ENCODE data around the gene URM1.

The URM1 gene

DNA sequence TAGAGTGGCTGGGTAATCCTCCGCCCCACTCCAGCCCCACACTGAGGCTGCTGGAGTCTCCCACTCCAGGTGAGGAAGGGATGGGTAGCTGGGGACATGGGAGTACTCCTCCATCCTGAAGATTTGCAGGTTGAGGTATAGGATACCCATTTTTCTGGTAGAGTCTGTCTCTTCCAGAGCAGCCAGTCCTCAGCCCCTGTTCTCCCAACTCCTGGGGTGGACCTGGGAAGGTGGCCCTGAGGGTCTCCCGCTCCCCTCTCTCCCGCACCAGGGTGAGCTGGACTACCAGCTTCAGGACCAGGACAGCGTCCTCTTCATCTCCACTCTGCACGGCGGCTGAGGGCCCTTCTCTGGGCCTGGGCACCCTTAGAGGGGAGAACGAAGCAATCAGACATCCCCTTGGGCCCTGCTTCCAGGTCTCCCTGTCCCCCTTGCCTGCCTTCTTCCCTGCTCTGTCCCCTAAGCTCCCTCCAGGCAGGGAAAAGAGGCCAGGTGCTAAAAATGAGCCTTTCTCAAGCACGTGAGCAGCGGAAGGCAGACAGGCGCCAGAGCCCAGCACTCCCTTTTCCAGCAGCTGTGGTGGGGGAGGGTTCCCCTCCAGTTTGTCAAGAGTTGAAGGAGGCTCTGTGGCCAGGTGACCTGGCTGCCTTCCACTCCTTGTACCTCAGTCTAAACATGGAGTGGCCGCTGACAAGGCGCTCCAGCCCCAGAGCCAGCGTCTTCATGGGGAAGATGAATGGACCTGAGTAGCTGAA is 18.4 kb downstream of the URM1 start:
- Mint-ChIP-seq H3K9me3 (no peaks in the 10 kb centered on the region), H3K4me3 (no peak overlapping the region), H3K27ac (no peak overlapping the region), H3K4me1 (ENCODE audit: low read depth) (no peaks in the 10 kb centered on the region), H3K36me3 (ENCODE audit: low read depth) (peaks cover 25% of the 10 kb centered on the region), H3K27me3 (no peaks in the 10 kb centered on the region)

DNA sequence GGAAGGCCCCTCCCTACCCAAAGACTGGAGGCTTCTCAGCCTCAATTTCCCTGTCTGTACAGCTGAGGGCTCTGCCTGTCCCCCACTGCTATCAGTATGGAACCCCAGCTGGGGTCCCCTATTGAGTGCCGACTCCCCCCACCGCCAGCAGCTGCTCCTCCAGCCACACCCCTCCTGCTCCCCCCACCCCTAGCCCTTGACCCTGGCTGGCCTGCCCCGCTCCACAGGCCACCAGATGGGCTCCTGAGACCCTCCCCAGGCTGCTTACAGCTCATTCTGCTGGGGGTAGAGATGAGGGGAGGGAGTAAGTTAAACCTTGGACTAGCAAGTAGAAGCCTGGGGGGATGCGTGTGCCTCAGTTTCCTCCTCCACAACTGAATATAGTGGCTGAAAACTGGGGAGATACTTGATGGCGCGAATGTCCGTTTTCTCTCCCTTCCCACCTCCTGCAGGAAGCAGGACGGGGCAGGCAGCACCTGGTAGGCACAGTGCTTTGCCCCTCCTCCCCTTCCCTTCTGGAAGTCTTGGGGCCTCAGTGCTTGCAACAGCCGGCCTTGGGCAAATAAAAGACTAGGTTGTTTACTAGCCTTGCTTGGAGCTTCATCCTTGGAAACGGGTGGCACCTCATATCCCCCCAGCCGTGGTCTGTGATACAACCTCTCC is 19.1 kb downstream of the URM1 start:
- H3K36me3 Mint-ChIP-seq (ENCODE audit: low read depth), result peaks cover 18% of the 10 kb centered on the region

DNA sequence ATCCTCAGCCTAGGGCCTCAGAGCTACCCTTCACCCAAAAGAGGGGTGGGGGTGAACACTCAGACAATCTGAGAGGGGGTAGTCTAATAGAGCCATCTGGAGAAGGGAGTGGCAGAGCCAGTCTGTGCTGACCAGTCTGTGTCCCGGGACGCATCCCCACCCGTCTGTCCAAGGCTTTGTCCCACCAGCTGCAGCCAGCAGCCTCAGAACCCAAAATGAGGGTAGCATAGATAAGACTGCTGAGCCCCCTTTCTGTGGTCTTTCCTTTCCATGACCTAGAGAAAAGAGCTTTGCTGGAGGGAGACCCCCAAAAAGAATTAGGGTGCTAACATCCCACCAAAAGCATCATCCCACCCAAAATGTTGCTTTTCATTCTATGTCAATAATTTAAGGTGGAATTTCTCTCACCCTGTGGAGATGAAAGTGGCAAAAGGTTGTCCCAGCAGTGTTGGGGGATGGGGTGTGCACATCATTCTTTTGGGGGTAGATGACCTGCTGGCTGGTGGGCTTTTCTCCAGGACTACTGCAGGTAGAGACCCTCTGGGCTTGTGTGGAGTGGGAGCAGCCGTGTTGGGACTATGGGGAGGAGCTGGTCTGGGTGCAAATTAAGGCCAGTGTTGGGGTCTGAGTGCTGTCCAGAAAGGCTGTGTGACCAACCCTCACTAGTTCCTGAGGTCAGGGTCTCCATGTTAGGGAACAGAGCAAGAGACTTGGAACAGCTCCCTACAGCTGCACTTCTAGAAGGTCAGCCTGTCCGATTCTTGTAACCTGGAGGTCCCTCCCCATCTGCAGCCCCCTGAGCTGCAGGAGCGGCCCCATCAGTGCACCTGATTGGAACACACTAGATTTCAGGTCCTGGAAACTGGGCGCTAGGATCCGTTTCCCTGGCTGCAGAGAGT is 19.9 kb downstream of the URM1 start:
- Mint-ChIP-seq H3K4me3 (no peak overlapping the region), H3K36me3 (ENCODE audit: low read depth) (peaks cover 17% of the 10 kb centered on the region), H3K27me3 (no peaks in the 10 kb centered on the region), H3K27ac (no peak overlapping the region), H3K4me1 (ENCODE audit: low read depth) (no peaks in the 10 kb centered on the region), H3K9me3 (no peaks in the 10 kb centered on the region)

More for the DNA sequence above, 19.1 kb downstream of the URM1 start:
- Mint-ChIP-seq H3K4me3 (no peak overlapping the region), H3K27me3 (no peaks in the 10 kb centered on the region), H3K9me3 (no peaks in the 10 kb centered on the region), H3K27ac (no peak overlapping the region), H3K4me1 (ENCODE audit: low read depth) (no peaks in the 10 kb centered on the region)

DNA sequence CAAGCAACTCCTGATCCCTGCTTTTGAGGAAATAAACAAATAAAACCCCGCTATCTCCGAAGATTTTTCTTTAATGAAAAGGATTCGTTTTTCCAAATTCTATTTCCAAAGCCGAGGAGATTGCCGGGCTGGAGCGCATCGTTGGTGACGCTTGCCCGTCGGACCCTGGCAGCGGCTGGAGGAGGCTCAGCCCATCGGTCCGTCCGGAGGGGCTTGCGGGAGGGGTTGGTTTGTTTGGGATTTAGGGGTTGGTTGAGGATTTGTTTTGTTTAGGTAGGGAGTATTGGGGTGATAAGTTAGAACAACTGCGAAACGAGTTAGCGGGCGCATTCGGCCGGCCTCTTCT is 20.8 kb downstream of the URM1 start:
- Mint-ChIP-seq H3K36me3 (ENCODE audit: low read depth) (peaks cover 17% of the 10 kb centered on the region), H3K4me3 (no peak overlapping the region), H3K9me3 (no peaks in the 10 kb centered on the region), H3K27ac (no peak overlapping the region), H3K4me1 (ENCODE audit: low read depth) (no peaks in the 10 kb centered on the region), H3K27me3 (peaks cover 3% of the 10 kb centered on the region)

DNA sequence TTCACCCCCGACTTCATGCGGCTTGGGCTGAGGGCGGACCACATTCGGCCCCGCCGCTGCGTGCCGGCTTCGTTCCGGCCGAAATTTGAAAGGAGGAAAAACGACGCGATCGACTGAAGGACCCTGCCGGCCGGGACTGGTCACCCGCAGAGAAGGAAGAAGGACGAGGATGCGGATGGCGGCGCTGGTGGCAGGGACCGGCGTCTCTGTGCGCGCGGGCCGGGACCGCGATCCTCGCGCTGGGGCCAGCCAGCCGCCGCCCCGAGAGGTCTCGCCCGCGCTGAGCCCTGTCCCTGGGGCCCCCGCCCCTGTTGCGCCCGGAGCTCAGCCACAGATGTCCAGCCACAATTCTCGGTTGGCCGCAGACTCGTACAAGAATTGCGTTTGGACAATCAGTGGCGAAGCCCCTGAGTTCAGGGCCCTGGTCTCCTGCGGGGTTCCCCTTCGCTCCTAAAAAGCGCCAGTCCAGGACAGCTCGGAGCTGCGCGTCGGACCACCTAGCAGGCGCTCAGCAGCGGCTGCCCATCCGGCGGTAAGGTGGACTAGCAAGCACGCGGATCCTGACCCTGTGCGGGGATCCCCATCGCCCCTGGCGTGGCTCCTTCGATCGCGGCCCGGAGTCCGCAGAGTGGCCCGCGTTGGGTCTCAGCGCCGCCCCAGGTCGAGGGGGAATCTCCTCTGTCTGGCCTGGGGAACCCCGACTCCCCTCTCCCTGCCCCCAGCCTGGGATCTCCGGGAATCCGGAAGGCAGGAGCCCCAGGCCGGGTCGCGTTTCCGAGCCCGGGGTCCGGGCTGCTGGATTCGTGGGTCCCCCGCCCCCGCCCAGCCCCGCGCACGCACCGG is 21.3 kb downstream of the URM1 start:
- no peaks in the 10 kb centered on the region for H3K4me1 Mint-ChIP-seq (ENCODE audit: low read depth)
- peaks cover 7% of the 10 kb centered on the region for H3K27me3 Mint-ChIP-seq
- no peaks in the 10 kb centered on the region for H3K9me3 Mint-ChIP-seq
- no peak overlapping the region for H3K27ac Mint-ChIP-seq
- no peak overlapping the region for H3K4me3 Mint-ChIP-seq
- H3K36me3 Mint-ChIP-seq (ENCODE audit: low read depth), result peaks cover 16% of the 10 kb centered on the region

DNA sequence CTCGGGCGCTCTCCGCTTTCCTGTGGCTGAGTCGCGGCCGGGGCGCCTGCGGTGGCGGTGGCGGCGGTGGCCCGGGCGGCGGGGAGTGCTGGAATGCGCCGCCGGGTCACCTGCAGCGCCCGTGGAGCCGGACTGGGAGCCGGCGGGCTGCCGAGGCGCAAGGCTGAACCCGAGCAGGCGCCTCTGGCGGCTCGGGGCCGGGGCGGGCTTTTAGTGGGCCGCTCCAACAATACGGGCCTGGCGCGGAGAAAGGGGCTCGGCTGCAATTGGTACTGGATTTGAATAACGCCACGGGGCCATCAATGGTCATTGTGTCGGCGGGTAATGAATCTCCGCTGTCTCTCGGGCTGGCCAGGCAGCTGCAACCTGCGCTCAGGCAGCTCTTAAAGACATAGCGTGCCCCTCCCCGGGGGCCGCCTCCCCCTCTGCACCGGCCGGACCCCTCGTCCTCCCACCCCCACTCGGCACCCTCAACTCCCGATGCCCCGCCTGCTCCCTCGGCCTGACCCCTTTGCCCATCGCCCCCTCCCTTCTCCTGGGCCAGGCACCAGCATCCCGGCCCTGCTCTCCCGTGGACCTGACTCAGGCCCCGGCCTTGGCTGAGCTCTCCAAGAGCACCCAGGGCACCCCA is 22.1 kb downstream of the URM1 start:
- no peak overlapping the region for H3K4me3 Mint-ChIP-seq
- H3K27me3 Mint-ChIP-seq, result peaks cover 12% of the 10 kb centered on the region
- no peak overlapping the region for H3K27ac Mint-ChIP-seq
- H3K4me1 Mint-ChIP-seq (ENCODE audit: low read depth), result no peaks in the 10 kb centered on the region
- no peaks in the 10 kb centered on the region for H3K9me3 Mint-ChIP-seq
- peaks cover 9% of the 10 kb centered on the region for H3K36me3 Mint-ChIP-seq (ENCODE audit: low read depth)

DNA sequence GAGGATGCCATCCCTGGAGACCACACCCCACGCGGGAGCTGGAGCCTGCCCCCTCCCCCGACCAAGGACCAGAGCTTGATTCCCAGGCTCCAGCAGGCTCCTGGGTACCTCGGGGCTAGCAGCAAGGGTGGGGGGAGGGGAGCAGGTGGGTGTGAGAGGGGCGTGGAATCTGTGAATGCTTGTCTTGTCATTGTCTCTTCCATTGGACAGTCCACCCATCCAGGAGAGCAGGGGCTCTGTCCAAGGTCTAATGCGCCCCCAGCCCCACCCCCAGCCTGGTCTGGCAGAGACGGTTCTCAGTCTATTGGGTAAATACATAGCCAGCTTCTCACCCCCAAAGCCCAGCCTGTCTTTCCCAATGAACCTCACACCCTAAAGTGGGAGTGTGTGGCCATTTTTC is 22.8 kb downstream of the URM1 start:
- Mint-ChIP-seq H3K4me3 (no peak overlapping the region), H3K27ac (no peak overlapping the region), H3K27me3 (peaks cover 12% of the 10 kb centered on the region), H3K4me1 (ENCODE audit: low read depth) (no peaks in the 10 kb centered on the region), H3K9me3 (no peaks in the 10 kb centered on the region), H3K36me3 (ENCODE audit: low read depth) (peaks cover 9% of the 10 kb centered on the region)

DNA sequence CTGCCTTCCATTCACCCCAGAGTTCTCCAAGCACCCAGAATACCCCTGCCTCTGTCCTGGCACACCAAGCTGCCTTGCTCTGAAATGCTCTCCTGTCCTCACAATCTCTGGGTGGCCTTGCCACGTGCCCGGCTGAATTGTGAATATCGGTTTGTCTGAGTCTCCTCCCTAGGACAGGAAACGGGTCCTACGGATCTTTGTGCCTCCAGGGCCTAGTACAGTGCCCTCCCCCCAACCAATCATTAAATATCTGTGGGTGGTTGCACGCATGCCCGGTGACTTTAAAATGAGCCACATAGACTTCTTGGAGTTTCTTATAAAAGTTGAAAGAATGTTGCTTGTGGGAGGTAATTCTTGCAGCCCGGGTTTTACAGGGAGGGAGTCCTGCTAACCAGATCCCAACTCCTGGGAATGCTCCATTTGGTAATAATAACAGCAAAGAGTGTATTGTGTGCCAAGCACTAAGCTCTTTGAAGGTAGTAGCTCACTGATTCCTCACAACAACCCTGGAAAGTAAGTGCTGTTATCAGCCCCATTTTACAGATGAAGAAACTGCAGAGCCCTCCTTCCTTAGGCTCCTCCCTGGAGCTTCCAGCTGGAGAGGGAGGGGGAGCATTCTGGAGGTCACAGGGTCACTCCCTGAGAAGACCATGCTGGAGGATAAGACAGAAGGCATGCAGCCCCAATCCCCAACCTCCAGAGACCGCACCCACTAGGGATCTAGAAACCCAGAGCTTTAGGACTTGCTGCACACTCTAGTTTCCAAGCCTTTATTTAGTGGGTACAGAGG is 23.4 kb downstream of the URM1 start:
- no peaks in the 10 kb centered on the region for H3K9me3 Mint-ChIP-seq
- H3K4me1 Mint-ChIP-seq (ENCODE audit: low read depth), result no peaks in the 10 kb centered on the region
- peaks cover 15% of the 10 kb centered on the region for H3K27me3 Mint-ChIP-seq
- H3K4me3 Mint-ChIP-seq, result no peak overlapping the region
- no peak overlapping the region for H3K27ac Mint-ChIP-seq
- H3K36me3 Mint-ChIP-seq (ENCODE audit: low read depth), result peaks cover 9% of the 10 kb centered on the region

DNA sequence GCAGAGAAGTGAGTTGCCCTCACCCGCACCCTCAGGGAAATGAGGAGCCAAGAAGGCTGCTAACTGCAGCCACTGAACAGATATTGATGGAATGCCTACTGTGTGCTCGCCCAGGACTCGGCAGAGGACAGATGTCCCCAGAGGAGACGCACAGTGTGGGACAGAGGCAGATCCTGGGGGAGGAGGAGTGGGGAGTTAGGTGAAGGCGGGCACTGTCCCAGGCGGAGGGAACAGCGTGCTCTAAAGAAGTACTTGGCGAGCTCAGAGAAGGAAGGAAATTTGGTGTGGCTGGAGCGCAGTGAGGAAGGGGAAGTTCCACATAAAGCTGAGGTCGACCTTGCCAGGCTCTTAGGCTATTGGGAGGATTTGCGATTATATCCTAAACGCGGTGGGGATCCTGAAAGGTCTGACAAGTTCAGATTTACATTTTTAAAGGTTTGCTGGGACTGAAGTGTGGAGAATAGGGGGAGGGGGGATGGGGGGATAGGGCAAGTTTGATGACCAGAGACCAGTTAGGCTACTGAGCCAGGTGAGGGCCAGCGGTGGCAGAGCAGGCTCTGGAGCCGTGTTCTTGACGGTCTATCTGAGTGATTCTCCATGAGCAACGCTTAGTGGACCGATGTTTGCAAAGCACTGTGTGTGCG is 25.9 kb downstream of the URM1 start:
- Mint-ChIP-seq H3K36me3 (ENCODE audit: low read depth) (peaks cover 2% of the 10 kb centered on the region), H3K4me3 (no peak overlapping the region), H3K27ac (no peak overlapping the region), H3K27me3 (peaks cover 16% of the 10 kb centered on the region), H3K9me3 (no peaks in the 10 kb centered on the region), H3K4me1 (ENCODE audit: low read depth) (no peaks in the 10 kb centered on the region)

DNA sequence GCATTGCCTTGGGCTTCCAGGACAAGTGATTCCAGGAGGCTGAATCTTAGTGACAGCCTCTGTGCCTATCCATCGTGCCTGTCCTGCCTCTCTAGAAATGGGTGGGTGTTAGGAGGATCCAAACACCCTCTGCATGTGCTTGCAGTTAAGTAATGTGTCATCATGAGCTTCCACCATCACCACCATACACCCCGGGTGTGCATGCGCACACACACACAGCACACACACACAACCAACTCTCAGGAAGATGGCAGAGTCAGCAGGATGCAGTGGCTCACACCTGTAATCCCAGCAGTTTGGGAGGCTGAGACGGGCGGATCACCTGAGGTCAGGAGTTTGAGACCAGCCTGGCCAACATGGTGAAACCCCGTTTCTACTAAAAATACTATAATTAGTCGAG is 26.7 kb downstream of the URM1 start:
- no peak overlapping the region for H3K27ac Mint-ChIP-seq
- H3K4me3 Mint-ChIP-seq, result no peak overlapping the region
- no peaks in the 10 kb centered on the region for H3K9me3 Mint-ChIP-seq
- H3K36me3 Mint-ChIP-seq (ENCODE audit: low read depth), result no peaks in the 10 kb centered on the region
- peaks cover 16% of the 10 kb centered on the region for H3K27me3 Mint-ChIP-seq
- H3K4me1 Mint-ChIP-seq (ENCODE audit: low read depth), result no peaks in the 10 kb centered on the region

DNA sequence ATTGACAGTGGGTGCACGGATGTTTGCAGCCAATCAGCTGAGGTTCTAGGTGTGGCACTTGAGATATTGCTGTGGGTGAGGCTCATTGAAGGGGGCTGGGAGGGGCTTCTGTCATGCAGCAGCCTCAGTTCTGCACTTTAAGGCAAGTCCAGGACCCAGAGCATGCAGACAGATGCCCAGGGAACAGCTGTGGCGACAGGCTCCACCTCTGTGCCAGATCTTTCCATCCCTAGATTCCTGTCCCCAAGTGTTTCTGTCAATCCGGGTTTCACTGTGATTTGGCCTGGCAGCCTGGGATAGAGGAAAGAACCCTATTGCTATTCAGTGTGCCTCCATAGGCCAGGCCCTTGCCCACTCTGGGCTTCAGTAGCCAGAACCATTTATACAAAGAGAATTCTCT is 28.7 kb downstream of the URM1 start:
- H3K4me3 Mint-ChIP-seq, result no peak overlapping the region
- H3K4me1 Mint-ChIP-seq (ENCODE audit: low read depth), result no peaks in the 10 kb centered on the region
- no peaks in the 10 kb centered on the region for H3K9me3 Mint-ChIP-seq
- no peaks in the 10 kb centered on the region for H3K36me3 Mint-ChIP-seq (ENCODE audit: low read depth)
- peaks cover 16% of the 10 kb centered on the region for H3K27me3 Mint-ChIP-seq
- H3K27ac Mint-ChIP-seq, result no peak overlapping the region

DNA sequence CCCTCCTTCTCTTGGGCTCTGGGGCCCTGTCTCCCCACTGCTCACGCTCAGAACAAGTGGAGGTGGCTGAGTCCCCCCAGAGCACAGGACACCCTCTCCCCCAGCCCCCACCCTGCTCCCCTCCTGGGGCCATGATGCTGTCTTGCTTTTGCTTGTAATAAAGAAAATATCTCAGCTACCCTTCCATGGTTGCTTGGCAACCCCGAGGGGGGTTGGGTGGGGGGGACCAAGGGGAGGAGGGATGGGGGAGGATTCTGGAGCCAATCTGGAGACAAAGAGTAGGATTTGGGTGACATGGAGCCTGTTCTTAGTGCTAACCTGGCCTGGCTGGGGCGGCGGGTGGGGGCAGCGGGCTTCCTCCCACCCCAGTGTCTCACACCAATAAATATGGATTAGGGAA is 33.4 kb downstream of the URM1 start:
- Mint-ChIP-seq H3K27ac (no peak overlapping the region), H3K4me3 (no peak overlapping the region), H3K9me3 (no peaks in the 10 kb centered on the region), H3K27me3 (peaks cover 16% of the 10 kb centered on the region), H3K36me3 (ENCODE audit: low read depth) (no peaks in the 10 kb centered on the region), H3K4me1 (ENCODE audit: low read depth) (no peaks in the 10 kb centered on the region)

DNA sequence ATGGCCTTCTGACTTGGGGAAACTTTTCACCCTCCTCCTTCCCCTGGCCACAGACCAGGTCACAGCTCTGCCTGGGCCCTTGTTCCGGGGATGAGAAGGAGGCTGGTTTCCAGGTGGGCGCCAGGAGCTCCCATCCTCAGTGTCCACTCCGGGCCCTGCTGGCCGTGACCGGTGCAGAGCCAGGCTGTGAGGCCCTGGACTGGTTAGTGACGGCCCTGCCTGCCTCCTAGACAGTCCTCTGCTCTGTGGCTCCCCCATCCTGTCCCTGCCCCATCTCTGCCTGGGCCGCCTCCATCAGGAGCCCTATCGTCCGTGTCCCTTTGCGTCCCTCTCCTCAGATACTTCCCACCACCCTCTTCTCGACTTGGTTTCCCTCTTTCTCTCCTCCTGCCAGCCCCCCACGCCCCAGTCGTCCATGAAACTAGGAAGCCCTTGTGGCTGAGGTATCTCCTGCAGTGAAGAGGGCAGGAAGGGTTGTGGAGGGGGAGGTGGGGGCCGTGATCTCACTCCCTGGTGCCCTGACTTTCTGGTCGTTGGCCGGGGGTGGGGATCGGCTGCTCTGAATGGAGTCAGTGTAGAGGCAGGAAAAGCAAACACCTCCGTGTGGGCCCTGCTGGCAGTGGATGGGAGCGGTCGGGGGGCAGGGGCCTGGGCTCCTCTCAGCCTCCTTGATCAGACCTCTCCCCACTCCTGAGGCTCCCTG is 34.1 kb downstream of the URM1 start:
- no peaks in the 10 kb centered on the region for H3K9me3 Mint-ChIP-seq
- H3K36me3 Mint-ChIP-seq (ENCODE audit: low read depth), result no peaks in the 10 kb centered on the region
- no peaks in the 10 kb centered on the region for H3K4me1 Mint-ChIP-seq (ENCODE audit: low read depth)
- no peak overlapping the region for H3K4me3 Mint-ChIP-seq
- H3K27ac Mint-ChIP-seq, result no peak overlapping the region
- peaks cover 19% of the 10 kb centered on the region for H3K27me3 Mint-ChIP-seq
